Activated T-cell treated with anti-CD3 and anti-CD28 coated beads, Interleukin-2, amount 50 U/mL, for 24 hours (primary cell): ENCODE data around the gene TMEM140.
A peak's percentile ranks its signal among the peaks of the same experiment; 100 is the strongest.
"Not testable (repeated sequence)": the region's sequence is repeated elsewhere in the genome, so short reads cannot be mapped to it uniquely, and the experiment has no call there.

ENCODE experiments used
- DNase-seq: peaks from one replicate; pipeline ENCODE4 v3.0.0-alpha.2; 2020
- H3K27ac Mint-ChIP-seq: 2 replicates; pipeline ENCODE4 v1.8.0; 2020; ENCODE audit warnings: mild to moderate bottlenecking, mixed read lengths
- H3K27me3 Mint-ChIP-seq: 2 replicates; pipeline ENCODE4 v1.8.0; 2020; ENCODE audit warnings: mixed read lengths
- H3K36me3 Mint-ChIP-seq: 2 replicates; pipeline ENCODE4 v1.8.0; 2020; ENCODE audit warnings: low read depth, mixed read lengths
- H3K4me1 Mint-ChIP-seq: 2 replicates; pipeline ENCODE4 v1.8.0; 2020; ENCODE audit warnings: low read depth, mixed read lengths
- H3K4me3 Mint-ChIP-seq: 2 replicates; pipeline ENCODE4 v1.8.0; 2020; ENCODE audit warnings: mild to moderate bottlenecking, moderate library complexity, mixed read lengths
- H3K9me3 Mint-ChIP-seq: 2 replicates; pipeline ENCODE4 v1.8.0; 2020; ENCODE audit warnings: mixed read lengths

The TMEM140 gene

GRCh38 chr7:135162382-135163001, 14.6 kb downstream of the TMEM140 start:
- H3K36me3 Mint-ChIP-seq, result peaks cover 96% of the 10 kb centered on the region
- H3K27ac Mint-ChIP-seq, result peak overlapping the region; percentile 92
- peaks cover 17% of the 10 kb centered on the region for H3K9me3 Mint-ChIP-seq
- H3K4me3 Mint-ChIP-seq, result no peak overlapping the region
- H3K4me1 Mint-ChIP-seq, result peaks cover 73% of the 10 kb centered on the region
- DNase-seq, result no peak
- no peaks in the 10 kb centered on the region for H3K27me3 Mint-ChIP-seq

- no peak for DNase-seq
- Mint-ChIP-seq H3K4me1 (peaks cover 79% of the 10 kb centered on the region), H3K27ac (peak overlapping the region; percentile 67), H3K9me3 (peaks cover 15% of the 10 kb centered on the region), H3K36me3 (peaks cover 97% of the 10 kb centered on the region), H3K27me3 (no peaks in the 10 kb centered on the region), H3K4me3 (no peak overlapping the region)
Measured at GRCh38 chr7:135164357-135165061, 16.6 kb downstream of the TMEM140 start.

GRCh38 chr7:135165862-135166261, 18.0 kb downstream of the TMEM140 start:
- Mint-ChIP-seq H3K27me3 (no peaks in the 10 kb centered on the region), H3K4me1 (peaks cover 72% of the 10 kb centered on the region), H3K4me3 (no peak overlapping the region), H3K27ac (peak overlapping the region; percentile 90), H3K36me3 (peaks cover 91% of the 10 kb centered on the region), H3K9me3 (peaks cover 15% of the 10 kb centered on the region)
- no peak for DNase-seq

GRCh38 chr7:135166338-135166990, 18.6 kb downstream of the TMEM140 start:
- Mint-ChIP-seq H3K27me3 (no peaks in the 10 kb centered on the region), H3K4me3 (peak overlapping the region; percentile 15), H3K4me1 (peaks cover 69% of the 10 kb centered on the region), H3K36me3 (peaks cover 85% of the 10 kb centered on the region), H3K9me3 (peaks cover 14% of the 10 kb centered on the region), H3K27ac (peak overlapping the region; percentile 90)
- DNase-seq, result no peak

GRCh38 chr7:135167365-135167917, 19.6 kb downstream of the TMEM140 start:
- H3K9me3 Mint-ChIP-seq, result peaks cover 6% of the 10 kb centered on the region
- peaks cover 79% of the 10 kb centered on the region for H3K36me3 Mint-ChIP-seq
- H3K4me3 Mint-ChIP-seq, result peak overlapping the region; percentile 95
- peak overlapping the region; percentile 90 for H3K27ac Mint-ChIP-seq
- H3K4me1 Mint-ChIP-seq, result peaks cover 69% of the 10 kb centered on the region
- H3K27me3 Mint-ChIP-seq, result no peaks in the 10 kb centered on the region
- DNase-seq, result no peak

GRCh38 chr7:135168001-135168400, 20.1 kb downstream of the TMEM140 start:
- Mint-ChIP-seq H3K9me3 (peaks cover under 1% of the 10 kb centered on the region), H3K4me3 (peak overlapping the region; percentile 95), H3K4me1 (peaks cover 67% of the 10 kb centered on the region), H3K36me3 (peaks cover 73% of the 10 kb centered on the region), H3K27ac (peak overlapping the region; percentile 98), H3K27me3 (no peaks in the 10 kb centered on the region)
- no peak for DNase-seq

GRCh38 chr7:135168489-135169140, 20.7 kb downstream of the TMEM140 start:
- peaks cover 68% of the 10 kb centered on the region for H3K36me3 Mint-ChIP-seq

GRCh38 chr7:135169141-135169963, 21.5 kb downstream of the TMEM140 start:
- H3K27ac Mint-ChIP-seq, result peak overlapping the region; percentile 98
- H3K9me3 Mint-ChIP-seq, result no peaks in the 10 kb centered on the region
- DNase-seq, result peak; percentile 67
- peaks cover 62% of the 10 kb centered on the region for H3K4me1 Mint-ChIP-seq
- H3K4me3 Mint-ChIP-seq, result peak overlapping the region; percentile 95
- H3K27me3 Mint-ChIP-seq, result no peaks in the 10 kb centered on the region
- peaks cover 60% of the 10 kb centered on the region for H3K36me3 Mint-ChIP-seq

More at GRCh38 chr7:135168489-135169140, 20.7 kb downstream of the TMEM140 start:
- Mint-ChIP-seq H3K9me3 (no peaks in the 10 kb centered on the region), H3K4me1 (peaks cover 66% of the 10 kb centered on the region), H3K27me3 (no peaks in the 10 kb centered on the region), H3K27ac (peak overlapping the region; percentile 98), H3K4me3 (peak overlapping the region; percentile 95)
- no peak for DNase-seq

- H3K36me3 Mint-ChIP-seq, result peaks cover 55% of the 10 kb centered on the region
- H3K4me3 Mint-ChIP-seq, result peak overlapping the region; percentile 95
- H3K4me1 Mint-ChIP-seq, result peaks cover 62% of the 10 kb centered on the region
- DNase-seq, result no peak
- H3K27ac Mint-ChIP-seq, result peak overlapping the region; percentile 98
- no peaks in the 10 kb centered on the region for H3K27me3 Mint-ChIP-seq
- H3K9me3 Mint-ChIP-seq, result no peaks in the 10 kb centered on the region
Measured at GRCh38 chr7:135169964-135170273, 22.0 kb downstream of the TMEM140 start.

- Mint-ChIP-seq H3K4me1 (peaks cover 58% of the 10 kb centered on the region), H3K36me3 (peaks cover 50% of the 10 kb centered on the region), H3K9me3 (no peaks in the 10 kb centered on the region), H3K4me3 (peak within 1 kb of the TSS; percentile 95), H3K27ac (peak within 1 kb of the TSS; percentile 98), H3K27me3 (no peaks in the 10 kb centered on the region)
- DNase-seq, result peak; percentile 95
Measured at GRCh38 chr7:135170274-135170997, 22.6 kb downstream of the TMEM140 start, which contains the start of gene CYREN. Gene CYREN, minus strand, starts transcription at chr7:135170707. Its CDS starts 1,785 bp downstream, at chr7:135168922.

GRCh38 chr7:135170998-135171481, 23.2 kb downstream of the TMEM140 start:
- H3K4me1 Mint-ChIP-seq, result peaks cover 52% of the 10 kb centered on the region
- not testable (repeated sequence) for DNase-seq

GRCh38 chr7:135171581-135172291, 23.9 kb downstream of the TMEM140 start:
- H3K27ac Mint-ChIP-seq, result peak overlapping the region; percentile 96
- not testable (repeated sequence) for DNase-seq, H3K27me3 Mint-ChIP-seq, H3K9me3 Mint-ChIP-seq
- peaks cover 45% of the 10 kb centered on the region for H3K4me1 Mint-ChIP-seq
- H3K4me3 Mint-ChIP-seq, result peak overlapping the region; percentile 95
- H3K36me3 Mint-ChIP-seq, result peaks cover 42% of the 10 kb centered on the region

More at GRCh38 chr7:135170998-135171481, 23.2 kb downstream of the TMEM140 start:
- peaks cover 44% of the 10 kb centered on the region for H3K36me3 Mint-ChIP-seq
- H3K9me3 Mint-ChIP-seq, H3K27me3 Mint-ChIP-seq: not testable (repeated sequence)
- peak overlapping the region; percentile 96 for H3K27ac Mint-ChIP-seq
- peak overlapping the region; percentile 95 for H3K4me3 Mint-ChIP-seq
